Fibroblast of lung (primary cell): ENCODE data around the gene UGT1A5. TPM values are rescaled to one million over a fixed set of nuclear protein-coding genes. Genes with fewer than 3 reads are reported as not detected.

Experiments used
- DNase-seq, 2 donors: peaks; one replicate each; pipeline versions ENCODE4 v3.0.0 to v3.0.0-alpha.2; 2010; ENCODE audit warnings: low read depth in 2 of 2
- H2AFZ ChIP-seq: 2 replicates; pipeline ENCODE4 v1.5.1; 2012; ENCODE audit warnings: low read length, control low read depth, inconsistent platforms
- H3K27ac ChIP-seq: 2 replicates; pipeline ENCODE4 v1.5.1; 2011; ENCODE audit warnings: low read length, control low read depth; ENCODE audit not compliant: insufficient read depth
- H3K27me3 ChIP-seq: 2 replicates; pipeline ENCODE4 v1.5.1; 2011; ENCODE audit warnings: mild to moderate bottlenecking, low read length; ENCODE audit not compliant: control insufficient read depth, insufficient read depth
- H3K36me3 ChIP-seq: 2 replicates; pipeline ENCODE4 v1.5.1; 2011; ENCODE audit warnings: low read length; ENCODE audit not compliant: control insufficient read depth, insufficient read depth
- H3K4me1 ChIP-seq: 2 replicates; pipeline ENCODE4 v1.5.1; 2011; ENCODE audit warnings: low read length; ENCODE audit not compliant: control insufficient read depth, insufficient read depth; ENCODE audit errors: extremely low read depth
- H3K4me2 ChIP-seq: 2 replicates; pipeline ENCODE4 v1.5.1; 2011; ENCODE audit warnings: low read length, control low read depth; ENCODE audit not compliant: insufficient read depth; ENCODE audit errors: extremely low read depth
- H3K4me3 ChIP-seq, 4 experiments: fragments of 200-600 bp in 1 of 4; sonication (generic) in 1 of 4; replicated peaks in 1 of 4; 2 replicates each; pipeline ENCODE4 v1.5.1; 2011 to 2016; ENCODE audit warnings: low read length in 4 of 4, low read depth in 3 of 4, mild to moderate bottlenecking in 3 of 4, control low read depth in 2 of 4, inconsistent platforms in 1 of 4, mixed read lengths in 1 of 4; ENCODE audit not compliant: insufficient read depth in 1 of 4; ENCODE audit errors: control extremely low read depth in 1 of 4
- H3K79me2 ChIP-seq: 2 replicates; pipeline ENCODE4 v1.5.1; 2012; ENCODE audit warnings: mild to moderate bottlenecking, low read length, inconsistent platforms; ENCODE audit not compliant: control insufficient read depth, insufficient read depth
- H3K9ac ChIP-seq: 2 replicates; pipeline ENCODE4 v1.5.1; 2011; ENCODE audit warnings: mild to moderate bottlenecking, low read length, control low read depth; ENCODE audit not compliant: insufficient read depth
- H3K9me3 ChIP-seq: 2 replicates; pipeline ENCODE4 v1.5.1; 2012; ENCODE audit warnings: low read depth, low read length; ENCODE audit not compliant: control insufficient read depth, insufficient read depth
- H4K20me1 ChIP-seq: 2 replicates; pipeline ENCODE4 v1.5.1; 2011; ENCODE audit warnings: low read length; ENCODE audit not compliant: control insufficient read depth, insufficient read depth; ENCODE audit errors: extremely low read depth
- EZH2 ChIP-seq: IDR thresholded peaks from 2 replicates; pipeline ENCODE4 v1.5.1; 2012; ENCODE audit warnings: low read length, control low read depth, mild to moderate bottlenecking; ENCODE audit errors: missing control alignments
- polyA plus RNA-seq, 2 donors: library from polyadenylated mRNA; depleted of rRNA in 1 of 2; stranded (reverse) in 1 of 2; unstranded in 1 of 2; fragments of >200 nt; gene quantifications; 2 replicates each; pipeline ENCODE4 v1.2.1, GENCODE V29; 2011 to 2012; ENCODE audit warnings: missing spikeins in 1 of 2
- total RNA-seq: library from RNA; depleted of rRNA; stranded (reverse); fragments of >200 nt; gene quantifications from 2 replicates; pipeline ENCODE4 v1.2.1, GENCODE V29; 2014
- TF ChIP-seq, protein P1 (sequence below), 2 donors: IDR thresholded peaks in 1 of 2; conservative IDR thresholded peaks in 1 of 2; 1 replicate in 1 of 2; 2 replicates in 1 of 2; pipeline ENCODE4 v1.5.1; 2011 to 2012; ENCODE audit warnings: low read length in 2 of 2, control low read depth in 1 of 2, inconsistent platforms in 1 of 2, low read depth in 1 of 2, mild to moderate bottlenecking in 1 of 2

Gene UGT1A5
- total and polyA plus RNA-seq, 2 donors (not counting 1 experiment from before 2014, with no cell fraction given), result not detected

GRCh38 chr2:233799087-233799665, 86.5 kb downstream of the UGT1A5 start:
- Histone ChIP-seq H3K36me3 (no peaks in the 10 kb centered on the region), H3K4me2 (no peak overlapping the region), H3K9me3 (no peaks in the 10 kb centered on the region), H3K27ac (no peak overlapping the region), H3K27me3 (peaks cover 3% of the 10 kb centered on the region), H4K20me1 (no peaks in the 10 kb centered on the region), H3K79me2 (no peaks in the 10 kb centered on the region), H2AFZ (no peak overlapping the region), H3K9ac (no peak overlapping the region), H3K4me3 (no peak overlapping the region), H3K4me1 (no peaks in the 10 kb centered on the region)
- no peak for DNase-seq
- TF ChIP-seq, protein P1, sequence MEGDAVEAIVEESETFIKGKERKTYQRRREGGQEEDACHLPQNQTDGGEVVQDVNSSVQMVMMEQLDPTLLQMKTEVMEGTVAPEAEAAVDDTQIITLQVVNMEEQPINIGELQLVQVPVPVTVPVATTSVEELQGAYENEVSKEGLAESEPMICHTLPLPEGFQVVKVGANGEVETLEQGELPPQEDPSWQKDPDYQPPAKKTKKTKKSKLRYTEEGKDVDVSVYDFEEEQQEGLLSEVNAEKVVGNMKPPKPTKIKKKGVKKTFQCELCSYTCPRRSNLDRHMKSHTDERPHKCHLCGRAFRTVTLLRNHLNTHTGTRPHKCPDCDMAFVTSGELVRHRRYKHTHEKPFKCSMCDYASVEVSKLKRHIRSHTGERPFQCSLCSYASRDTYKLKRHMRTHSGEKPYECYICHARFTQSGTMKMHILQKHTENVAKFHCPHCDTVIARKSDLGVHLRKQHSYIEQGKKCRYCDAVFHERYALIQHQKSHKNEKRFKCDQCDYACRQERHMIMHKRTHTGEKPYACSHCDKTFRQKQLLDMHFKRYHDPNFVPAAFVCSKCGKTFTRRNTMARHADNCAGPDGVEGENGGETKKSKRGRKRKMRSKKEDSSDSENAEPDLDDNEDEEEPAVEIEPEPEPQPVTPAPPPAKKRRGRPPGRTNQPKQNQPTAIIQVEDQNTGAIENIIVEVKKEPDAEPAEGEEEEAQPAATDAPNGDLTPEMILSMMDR (conservative IDR thresholded peaks at IDR 0.05 in 1 of 2, IDR thresholded peaks at IDR 0.05 in 1 of 2; ENCODE audit: low read depth in 1 of 2, low read length in 2 of 2), result no peak
- no peak for TF ChIP-seq EZH2

DNA sequence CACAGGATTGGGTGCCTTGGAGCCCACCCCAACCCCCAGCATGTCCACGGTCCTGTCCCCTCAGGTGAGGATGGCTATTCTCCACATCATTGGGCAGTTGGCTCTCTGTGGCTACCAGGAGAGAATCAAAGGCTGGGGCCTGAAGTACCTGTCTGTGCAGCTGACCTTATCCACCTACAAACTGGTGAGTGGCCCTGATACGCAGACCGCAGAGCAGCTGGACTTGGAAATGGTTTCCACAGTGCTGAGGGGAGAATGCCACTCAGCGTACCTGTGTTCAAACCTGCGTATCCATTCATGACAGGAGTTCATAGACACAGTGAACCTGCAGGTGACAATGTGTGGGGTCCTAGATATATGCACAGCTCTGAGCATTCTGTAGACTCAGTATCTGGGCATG, 87.0 kb downstream of the UGT1A5 start:
- no peak for DNase-seq
- Histone ChIP-seq H3K4me2 (no peak overlapping the region), H3K9me3 (no peaks in the 10 kb centered on the region), H3K9ac (no peak overlapping the region), H2AFZ (no peak overlapping the region), H3K36me3 (no peaks in the 10 kb centered on the region), H3K4me1 (no peaks in the 10 kb centered on the region), H3K27ac (no peak overlapping the region), H3K27me3 (peaks cover 3% of the 10 kb centered on the region), H3K79me2 (no peaks in the 10 kb centered on the region), H3K4me3 (no peak overlapping the region), H4K20me1 (no peaks in the 10 kb centered on the region)
- no peak for TF ChIP-seq EZH2
- TF ChIP-seq, protein P1 (conservative IDR thresholded peaks at IDR 0.05 in 1 of 2, IDR thresholded peaks at IDR 0.05 in 1 of 2; ENCODE audit: low read depth in 1 of 2, low read length in 2 of 2), result no peak

DNA sequence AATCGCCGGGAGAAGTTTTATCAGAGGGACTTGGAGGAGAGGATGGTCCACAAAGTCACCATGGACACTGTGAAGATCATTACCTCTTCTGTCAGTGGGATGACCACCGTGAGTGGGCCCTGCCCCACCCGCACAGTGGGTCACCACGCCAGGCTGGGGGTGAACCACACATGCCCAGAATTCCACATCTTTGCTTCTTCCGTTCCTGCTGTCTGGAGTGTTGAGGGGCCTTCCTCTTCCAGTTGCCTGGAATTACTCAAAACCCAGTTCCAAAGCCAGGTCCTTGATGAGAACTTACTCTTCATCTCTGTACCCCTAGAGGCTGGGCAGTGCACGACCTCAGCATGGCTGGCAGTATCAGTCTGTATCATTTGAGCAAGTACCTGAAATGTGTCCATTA, 87.5 kb downstream of the UGT1A5 start:
- no peak for DNase-seq
- no peak overlapping the region for H3K9ac ChIP-seq
- H3K27ac ChIP-seq, result no peak overlapping the region
- H3K79me2 ChIP-seq, result no peaks in the 10 kb centered on the region
- no peak overlapping the region for H2AFZ ChIP-seq
- H3K4me3 ChIP-seq, result no peak overlapping the region
- TF ChIP-seq, protein P1 (conservative IDR thresholded peaks at IDR 0.05 in 1 of 2, IDR thresholded peaks at IDR 0.05 in 1 of 2; ENCODE audit: low read depth in 1 of 2, low read length in 2 of 2), result no peak
- TF ChIP-seq EZH2, result no peak
- H3K36me3 ChIP-seq, result no peaks in the 10 kb centered on the region
- H3K27me3 ChIP-seq, result peaks cover 3% of the 10 kb centered on the region
- no peak overlapping the region for H3K4me2 ChIP-seq
- no peaks in the 10 kb centered on the region for H4K20me1 ChIP-seq
- H3K4me1 ChIP-seq, result no peaks in the 10 kb centered on the region
- no peaks in the 10 kb centered on the region for H3K9me3 ChIP-seq
